C4-2B (cell line): Measurements from ENCODE around the gene TAF3.

ENCODE experiments used
- CTCF ChIP-seq: fragments of 450-650 bp; conservative IDR thresholded peaks from 2 replicates; pipeline ENCODE4 v1.5.1; 2017; ENCODE audit warnings: mild to moderate bottlenecking
- ZFX ChIP-seq: fragments of 450-650 bp; IDR thresholded peaks from 2 replicates; pipeline ENCODE4 v1.6.1; 2017

- TF ChIP-seq CTCF (no peak), ZFX (no peak)
Observed at GRCh38 chr10:8045726-8046494, 227.6 kb downstream of the TAF3 start.
